ENCODE measurements around the gene RAB3D.
A peak's percentile ranks its signal among the peaks of the same experiment; 100 is the strongest.

The RAB3D gene

GRCh38 chr19:11295180-11295579, 44.3 kb downstream of the RAB3D start:
- DNase-seq: no peak

GRCh38 chr19:11293433-11294389, 45.7 kb downstream of the RAB3D start:
- peak; percentile 82 for DNase-seq

- DNase-seq: no peak
Measured at GRCh38 chr19:11291991-11292390, 47.5 kb downstream of the RAB3D start.

GRCh38 chr19:11291415-11291814, 48.0 kb downstream of the RAB3D start:
- no peak for DNase-seq

- DNase-seq: no peak
Measured at GRCh38 chr19:11290256-11290655, 49.2 kb downstream of the RAB3D start.

GRCh38 chr19:11288349-11288748, 51.1 kb downstream of the RAB3D start:
- no peak for DNase-seq

- no peak for DNase-seq
Measured at GRCh38 chr19:11286312-11286974, 53.0 kb downstream of the RAB3D start.

- DNase-seq: no peak
Measured at GRCh38 chr19:11284515-11284914, 54.9 kb downstream of the RAB3D start.

GRCh38 chr19:11281356-11282049, 58.0 kb downstream of the RAB3D start:
- no peak for DNase-seq

GRCh38 chr19:11279505-11280236, 59.8 kb downstream of the RAB3D start:
- no peak for DNase-seq

GRCh38 chr19:11278670-11279069, 60.8 kb downstream of the RAB3D start:
- no peak for DNase-seq

- DNase-seq: no peak
Measured at GRCh38 chr19:11274533-11275086, 64.8 kb downstream of the RAB3D start.

- no peak for DNase-seq
Measured at GRCh38 chr19:11273989-11274388, 65.5 kb downstream of the RAB3D start.

GRCh38 chr19:11273296-11273695, 66.2 kb downstream of the RAB3D start:
- DNase-seq: no peak

Data from NCI-H2171 (cell line).